Heart left ventricle (tissue), 16 donors: ENCODE results near the gene BFSP1. TPM values are rescaled to one million over a fixed set of nuclear protein-coding genes. Genes with fewer than 3 reads are reported as not detected.
A peak's percentile ranks its signal among the peaks of the same experiment; 100 is the strongest.

ENCODE experiments used
- ATAC-seq, 4 donors: fragments of 200-7000 bp; cut with Tn5 transposase; one replicate each; pipeline ENCODE4 v1.9.1; 2020 to 2022; ENCODE audit warnings: moderate library complexity in 4 of 4, mild to moderate bottlenecking in 3 of 4, moderate number of reproducible peaks in 1 of 4
- DNase-seq, 5 donors: peaks; one replicate each; pipeline ENCODE4 v3.0.0-alpha.2; 2020
- H3K27ac ChIP-seq, 12 donors: fragments of 200-600 bp; sonication (generic) in 4 of 12; one replicate each; pipeline versions ENCODE4 v1.5.0 to v1.8.0; 2016 to 2022; ENCODE audit warnings: mild to moderate bottlenecking in 2 of 12
- H3K27me3 ChIP-seq, 9 donors: fragments of 200-600 bp; sonication (generic) in 2 of 9; one replicate each; pipeline versions ENCODE4 v1.5.1 to v1.8.0; 2016 to 2022; ENCODE audit warnings: mild to moderate bottlenecking in 3 of 9
- H3K36me3 ChIP-seq, 9 donors: fragments of 200-600 bp; sonication (generic) in 2 of 9; one replicate each; pipeline versions ENCODE4 v1.5.0 to v1.8.0; 2018 to 2022; ENCODE audit warnings: mild to moderate bottlenecking in 2 of 9
- H3K4me1 ChIP-seq, 12 donors: fragments of 200-600 bp; sonication (generic) in 4 of 12; one replicate each; pipeline versions ENCODE4 v1.5.0 to v1.8.0; 2016 to 2022; ENCODE audit warnings: mild to moderate bottlenecking in 3 of 12
- H3K4me3 ChIP-seq, 12 donors: fragments of 200-600 bp; sonication (generic) in 4 of 12; one replicate each; pipeline versions ENCODE4 v1.5.0 to v1.8.0; 2017 to 2022; ENCODE audit warnings: mild to moderate bottlenecking in 9 of 12, moderate library complexity in 4 of 12
- H3K9me3 ChIP-seq, 12 donors: fragments of 200-600 bp; sonication (generic) in 4 of 12; one replicate each; pipeline versions ENCODE4 v1.5.0 to v1.8.0; 2016 to 2022; ENCODE audit warnings: mild to moderate bottlenecking in 1 of 12
- CTCF ChIP-seq, 12 donors: fragments of 200-600 bp; sonication (generic) in 4 of 12; IDR thresholded peaks; one replicate each; pipeline versions ENCODE4 v1.5.0 to v1.8.0; 2018 to 2022; ENCODE audit warnings: antibody characterized with exemption in 12 of 12, mild to moderate bottlenecking in 5 of 12
- POLR2A ChIP-seq, 2 donors: fragments of 450-650 bp; IDR thresholded peaks; one replicate each; pipeline ENCODE4 v1.6.1; 2017; ENCODE audit warnings: antibody characterized with exemption in 2 of 2, mild to moderate bottlenecking in 2 of 2, moderate library complexity in 2 of 2
- WGBS, 4 donors: extraction: QIAGEN DNeasy Blood & Tissue Kit in 2 of 4; methylation state at CpG; one replicate each; pipeline versions ENCODE4 v1.1.5 to v1.1.7; 2013 to 2018; 5-methylcytosine and 5-hydroxymethylcytosine counted together
- intact Hi-C, 10 donors: fragments of 100-400 bp; cut with DNase I; formaldehyde crosslinking; loops; one replicate each; pipeline versions ENCODE4 v1.11.1 to v1.14.2; 2022
- polyA plus RNA-seq, 2 donors: library from polyadenylated mRNA; stranded (reverse); fragments of 200-250 nt; gene quantifications; one replicate each; pipeline ENCODE4 v1.2.3, GENCODE V29; 2013
- total RNA-seq, 9 donors: library from RNA; depleted of rRNA in 2 of 9; stranded (reverse); fragments of >200 nt in 2 of 9; fragmentation: NEBNext Ultra II Directional in 3 of 9; extraction: Animal tissue kit (Norgen Biotek cat#: 25700) in 3 of 9; gene quantifications; one replicate each; pipeline versions ENCODE4 v1.1.0 to v1.2.4, GENCODE V29; 2016 to 2023
- donor health status: ischemic (EF 13 %, LVEDD 7.1; RV severe dilation, severe dysfunction).
- donor health status: healthy with polysubstance abuse.
- donor health status: DM: no; HTN: yes; CAD: no.
- donor health status: DM: no; HTN: no; CAD: no.
- donor health status: ischemic (EF 25% LVEDD 6.9; RV normal size, moderate dysfunction).
- donor health status: ischemic (EF 25% LVEDD 5.7; RV mildly dilated, moderate dysfunction).
- donor health status: healthy.
- donor health status: DM: yes; HTN: yes; CAD: no.
- donor health status: ischemic (EF 35%, LVEDD 5.7; RV mildly dilated, moderate dysfunction).
- donor health status: nonischemic (EF 11% LVEDD 7.7; RV severe dilation, severe dysfunction).
- donor health status: DM: yes; HTN: yes; CAD: no.
- donor health status: PGD.
- donor health status: ischemic (EF 29% LVEDD 5.4; RV normal size, mild dysfunction).
- donor health status: nonischemic (EF 23%, LVEDD 6.1; RV moderate dilation, normal function).

The BFSP1 gene
- total and polyA plus RNA-seq, 11 donors, result 0.11 to 1.4 (median 0.63) TPM

- ATAC-seq (no peak), DNase-seq (no peak)
- no peak overlapping the region for H3K4me3 ChIP-seq
- TF ChIP-seq POLR2A (IDR thresholded peaks at IDR 0.05), result no peak
- TF ChIP-seq CTCF (IDR thresholded peaks at IDR 0.05), result no peak
- intact Hi-C loops, result no loop called here
- no peaks in the 10 kb centered on the region for H3K27me3 ChIP-seq
- no peaks in the 10 kb centered on the region for H3K36me3 ChIP-seq
- WGBS, 4 donors, result 89 to 94% (median 92%) methylated on average over 5 of the region's 5 CpGs
- peak overlapping the region in 1 of 12 donors; percentile 89 for H3K27ac ChIP-seq
- H3K9me3 ChIP-seq, result no peaks in the 10 kb centered on the region
- H3K4me1 ChIP-seq, result peaks cover 0 to 46% (median 24%) of the 10 kb centered on the region in 12 donors
Observed at GRCh38 chr20:17560344-17561074, 29.3 kb upstream of the BFSP1 start.

GRCh38 chr20:17559338-17559737 lies 28.2 kb upstream of the BFSP1 start:
- no peak for ATAC-seq
- Histone ChIP-seq H3K4me3 (no peak overlapping the region), H3K9me3 (no peaks in the 10 kb centered on the region), H3K27ac (peak overlapping the region in 11 of 12 donors; percentile 51 to 89 (median 78)), H3K36me3 (no peaks in the 10 kb centered on the region), H3K27me3 (no peaks in the 10 kb centered on the region), H3K4me1 (peaks cover 0 to 46% (median 24%) of the 10 kb centered on the region in 12 donors)
- DNase-seq, result no peak
- WGBS, 4 donors, result 94 to 97% (median 97%) methylated on average over 4 to 6 of the region's 6 CpGs
- TF ChIP-seq POLR2A (IDR thresholded peaks at IDR 0.05) (no peak), CTCF (IDR thresholded peaks at IDR 0.05) (no peak)
- intact Hi-C loops, result no loop called here

- Histone ChIP-seq H3K9me3 (no peaks in the 10 kb centered on the region), H3K36me3 (no peaks in the 10 kb centered on the region), H3K4me1 (peaks cover 0 to 46% (median 24%) of the 10 kb centered on the region in 12 donors), H3K27me3 (no peaks in the 10 kb centered on the region), H3K4me3 (peak overlapping the region in 2 of 12 donors; percentile 8 to 35), H3K27ac (peak overlapping the region in 11 of 12 donors; percentile 51 to 89 (median 78))
- TF ChIP-seq POLR2A (IDR thresholded peaks at IDR 0.05) (no peak), CTCF (IDR thresholded peaks at IDR 0.05) (no peak)
- DNase-seq (no peak), ATAC-seq (no peak)
- 76 to 91% (median 81%) methylated on average over 1 of the region's 1 CpG for WGBS, 4 donors
- intact Hi-C loops, result no loop called here
Observed at GRCh38 chr20:17558941-17559304, 27.7 kb upstream of the BFSP1 start.

GRCh38 chr20:17558154-17558940 lies 27.2 kb upstream of the BFSP1 start:
- Histone ChIP-seq H3K27ac (peak overlapping the region in 11 of 12 donors; percentile 51 to 89 (median 78)), H3K4me3 (peak overlapping the region in 4 of 12 donors; percentile 2 to 35 (median 12)), H3K9me3 (no peaks in the 10 kb centered on the region), H3K27me3 (no peaks in the 10 kb centered on the region), H3K36me3 (no peaks in the 10 kb centered on the region), H3K4me1 (peaks cover 0 to 46% (median 24%) of the 10 kb centered on the region in 12 donors)
- DNase-seq (peak in 4 of 5 donors; percentile 37 to 69 (median 66)), ATAC-seq (peak; percentile 52 to 89 (median 84))
- intact Hi-C loops, result no loop called here
- TF ChIP-seq POLR2A (IDR thresholded peaks at IDR 0.05), result peak in 1 of 2 donors; percentile 45
- no peak for TF ChIP-seq CTCF (IDR thresholded peaks at IDR 0.05)
- 50 to 66% (median 58%) methylated on average over 7 of the region's 7 CpGs for WGBS, 4 donors
